GM13976 (cell line): ENCODE measurements around the gene WNT4.

Experiments used
- DNase-seq: peaks from one replicate; pipeline ENCODE4 v3.0.0; 2012; ENCODE audit warnings: low spot score
- in situ Hi-C: fragments of 300-500 bp; cut with MboI; formaldehyde crosslinking; loops from one replicate; pipeline ENCODE4 v1.12.0; 2022; ENCODE audit warnings: low sequenced_read_pairs, mixed read lengths, inconsistent platforms; ENCODE audit not compliant: unreplicated experiment
- TF ChIP-seq, protein P1 (sequence below): IDR thresholded peaks from 2 replicates; pipeline ENCODE4 v1.5.1; 2012; ENCODE audit warnings: borderline replicate concordance, mild to moderate bottlenecking; ENCODE audit not compliant: insufficient read depth; ENCODE audit errors: extremely low read depth, missing control alignments, control extremely low read depth

Gene WNT4

GRCh38 chr1:22176258-22176657 lies 33.4 kb upstream of the WNT4 start:
- DNase-seq, result peak; percentile 86
- TF ChIP-seq, protein P1, sequence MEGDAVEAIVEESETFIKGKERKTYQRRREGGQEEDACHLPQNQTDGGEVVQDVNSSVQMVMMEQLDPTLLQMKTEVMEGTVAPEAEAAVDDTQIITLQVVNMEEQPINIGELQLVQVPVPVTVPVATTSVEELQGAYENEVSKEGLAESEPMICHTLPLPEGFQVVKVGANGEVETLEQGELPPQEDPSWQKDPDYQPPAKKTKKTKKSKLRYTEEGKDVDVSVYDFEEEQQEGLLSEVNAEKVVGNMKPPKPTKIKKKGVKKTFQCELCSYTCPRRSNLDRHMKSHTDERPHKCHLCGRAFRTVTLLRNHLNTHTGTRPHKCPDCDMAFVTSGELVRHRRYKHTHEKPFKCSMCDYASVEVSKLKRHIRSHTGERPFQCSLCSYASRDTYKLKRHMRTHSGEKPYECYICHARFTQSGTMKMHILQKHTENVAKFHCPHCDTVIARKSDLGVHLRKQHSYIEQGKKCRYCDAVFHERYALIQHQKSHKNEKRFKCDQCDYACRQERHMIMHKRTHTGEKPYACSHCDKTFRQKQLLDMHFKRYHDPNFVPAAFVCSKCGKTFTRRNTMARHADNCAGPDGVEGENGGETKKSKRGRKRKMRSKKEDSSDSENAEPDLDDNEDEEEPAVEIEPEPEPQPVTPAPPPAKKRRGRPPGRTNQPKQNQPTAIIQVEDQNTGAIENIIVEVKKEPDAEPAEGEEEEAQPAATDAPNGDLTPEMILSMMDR, result no peak
- in situ Hi-C loops, result no loop called here

GRCh38 chr1:22174446-22175220 lies 31.7 kb upstream of the WNT4 start:
- TF ChIP-seq, protein P1, result no peak
- no peak for DNase-seq
- in situ Hi-C loops, result no loop called here

GRCh38 chr1:22171951-22172715 lies 29.2 kb upstream of the WNT4 start:
- in situ Hi-C loops, result no loop called here
- DNase-seq, result no peak
- TF ChIP-seq, protein P1, result no peak

DNA sequence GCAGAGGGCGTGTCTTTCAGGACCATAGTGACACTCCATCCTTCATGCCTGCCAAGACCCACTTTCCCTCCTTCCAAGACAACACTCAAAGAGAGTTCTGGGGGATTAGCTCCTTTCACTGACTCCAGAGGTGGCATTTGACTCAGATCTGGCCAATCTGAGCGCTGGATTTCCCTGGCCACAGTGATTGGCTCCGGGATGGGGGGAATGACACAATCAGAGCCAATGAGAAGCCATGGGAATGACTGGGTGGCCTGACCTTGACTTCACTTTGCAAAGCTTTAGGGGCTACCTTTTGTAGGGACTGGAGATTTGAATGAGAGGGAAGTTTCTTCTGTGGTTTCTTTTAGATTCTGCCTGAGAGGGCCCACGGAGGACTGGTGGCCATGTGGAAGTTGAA lies 26.9 kb upstream of the WNT4 start:
- no peak for DNase-seq
- in situ Hi-C loops, result no loop called here
- TF ChIP-seq, protein P1, result no peak

DNA sequence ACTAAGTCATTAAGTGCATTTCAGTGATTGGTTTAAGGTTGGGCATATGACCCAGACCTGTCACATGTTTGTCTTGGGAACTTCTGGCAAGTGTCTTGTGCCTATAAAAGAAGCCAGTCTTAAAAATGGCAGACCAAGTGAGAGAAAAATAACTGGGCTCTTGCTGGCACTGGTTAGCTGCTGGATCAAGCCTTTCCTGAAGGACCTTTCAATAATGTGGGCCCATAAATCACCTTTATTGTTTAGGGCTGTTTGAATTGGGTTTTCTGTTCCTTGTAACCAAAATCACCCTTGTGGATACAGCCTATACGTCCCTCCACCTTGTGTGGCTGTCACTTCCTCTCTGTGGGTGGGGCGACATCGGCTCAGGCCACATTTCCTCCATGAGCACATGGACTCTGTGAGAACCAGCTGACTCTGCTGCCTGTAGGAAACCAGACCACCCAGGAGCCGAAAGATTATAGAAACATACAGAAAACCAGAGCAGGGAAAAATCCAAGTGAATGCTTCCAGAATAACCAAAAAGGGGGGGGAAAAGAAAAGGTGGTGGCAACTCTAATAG lies 25.6 kb upstream of the WNT4 start:
- TF ChIP-seq, protein P1, result no peak
- DNase-seq, result no peak
- in situ Hi-C loops, result no loop called here

GRCh38 chr1:22166439-22166838 lies 23.5 kb upstream of the WNT4 start:
- TF ChIP-seq, protein P1, result no peak
- DNase-seq, result no peak
- in situ Hi-C loops, result no loop called here
